K562 (cell line): Measurements from ENCODE around the gene HMGA1. TPM values are rescaled to one million over a fixed set of nuclear protein-coding genes. Genes with fewer than 3 reads are reported as not detected.

ENCODE experiments used
- ATAC-seq: fragments of 200-7000 bp; cut with Tn5 transposase; 3 replicates; pipeline ENCODE4 v1.9.1; 2020; ENCODE audit warnings: moderate library complexity
- BruUV-seq: library from RNA; stranded (reverse); fragments of 400-500 nt; replicated peaks from 2 replicates; lab custom pipeline; 2021; lab: Mats Ljungman, UMichigan
- CTCF ChIA-PET: fragments of 300-600 bp; formaldehyde crosslinking; extraction: SDS; loops from one replicate; lab custom pipeline; 2021; ENCODE audit warnings: low intra/inter-chr PET ratio; lab: Yijun Ruan, JAX
- POLR2A ChIA-PET: fragments of 300-600, 350-650 bp; sonication (Branson Sonifier 250); formaldehyde crosslinking; extraction: SDS; loops from one replicate; lab custom pipeline; 2021; ENCODE audit warnings: antibody characterized with exemption, inconsistent platforms; lab: Yijun Ruan, JAX
- DNase-seq, 4 experiments: peaks; one replicate each; pipeline versions ENCODE4 v3.0.0 to v3.0.0-alpha.2; 2011 to 2018; ENCODE audit warnings: low spot score in 3 of 4, mixed read lengths in 3 of 4; ENCODE audit errors: extremely low read depth in 1 of 4
- FAIRE-seq: peaks from 2 replicates; lab custom pipeline; 2011; peaks lifted over from hg19 to GRCh38; lab: Jason Lieb, UNC
- H2AFZ ChIP-seq: 2 replicates; pipeline ENCODE4 v1.6.0; 2011; ENCODE audit warnings: low read depth, low read length, control low read depth, inconsistent platforms
- H3K27ac ChIP-seq: fragments of 200-600 bp; 3 replicates; pipeline ENCODE4 v1.8.0; 2011; ENCODE audit warnings: low read depth, mild to moderate bottlenecking, control low read depth, inconsistent platforms, low read length, moderate library complexity, mixed read lengths; ENCODE audit errors: extremely low read depth
- H3K27me3 ChIP-seq, 2 experiments: fragments of 300-600 bp in 1 of 2; 2 replicates in 1 of 2; 3 replicates in 1 of 2; pipeline versions ENCODE4 v1.6.0 to v1.8.0; 2011; ENCODE audit warnings: inconsistent platforms in 2 of 2, low read length in 2 of 2, mild to moderate bottlenecking in 1 of 2, mixed read lengths in 1 of 2, moderate library complexity in 1 of 2; ENCODE audit not compliant: control insufficient read depth in 2 of 2, insufficient read depth in 2 of 2
- H3K36me3 ChIP-seq: fragments of 300-600 bp; 3 replicates; pipeline ENCODE4 v1.8.0; 2011; ENCODE audit warnings: mild to moderate bottlenecking, low read length, inconsistent platforms; ENCODE audit not compliant: control insufficient read depth, insufficient read depth
- H3K4me1 ChIP-seq, 2 experiments: fragments of 200-600 bp in 1 of 2; replicated peaks in 1 of 2; 2 replicates in 1 of 2; 3 replicates in 1 of 2; pipeline versions ENCODE4 v1.5.1 to v1.8.0; 2011; ENCODE audit warnings: inconsistent platforms in 2 of 2, low read length in 2 of 2, mild to moderate bottlenecking in 1 of 2, mixed read lengths in 1 of 2, moderate library complexity in 1 of 2; ENCODE audit not compliant: control insufficient read depth in 2 of 2, insufficient read depth in 2 of 2
- H3K4me2 ChIP-seq: 2 replicates; pipeline ENCODE4 v1.6.1; 2011; ENCODE audit warnings: low read length, control low read depth, inconsistent platforms, mixed read lengths; ENCODE audit not compliant: insufficient read depth
- H3K4me3 ChIP-seq: fragments of 200-600 bp; sonication (generic), shearing (Covaris generic); 2 replicates; pipeline ENCODE4 v1.5.1; 2016; ENCODE audit warnings: control low read depth, inconsistent platforms
- H3K79me2 ChIP-seq: fragments of 200-600 bp; 3 replicates; pipeline ENCODE4 v1.8.0; 2011; ENCODE audit warnings: low read length, inconsistent platforms; ENCODE audit not compliant: control insufficient read depth, insufficient read depth
- H3K9ac ChIP-seq, 2 experiments: 2 replicates each; pipeline versions ENCODE4 v1.6.0 to v1.6.1; 2011; ENCODE audit warnings: low read depth in 2 of 2, low read length in 2 of 2, control low read depth in 1 of 2, inconsistent platforms in 1 of 2, mild to moderate bottlenecking in 1 of 2, mixed read lengths in 1 of 2; ENCODE audit not compliant: insufficient read depth in 1 of 2
- H3K9me1 ChIP-seq: one replicate; pipeline ENCODE4 v1.6.0; 2011; ENCODE audit warnings: inconsistent platforms, mild to moderate bottlenecking, low read length, moderate library complexity; ENCODE audit not compliant: control insufficient read depth, insufficient read depth
- H3K9me3 ChIP-seq: replicated peaks from 2 replicates; pipeline ENCODE4 v1.5.1; 2011; ENCODE audit warnings: low read depth, low read length, inconsistent platforms; ENCODE audit not compliant: control insufficient read depth, insufficient read depth
- H4K20me1 ChIP-seq: replicated peaks from 2 replicates; pipeline ENCODE4 v1.6.1; 2011; ENCODE audit warnings: low read length, inconsistent platforms, mixed read lengths; ENCODE audit not compliant: control insufficient read depth, insufficient read depth
- HNRNPL ChIP-seq: fragments of 200-400 bp; formaldehyde crosslinking; IDR thresholded peaks from 2 replicates; pipeline ENCODE4 v1.6.1; 2017; ENCODE audit warnings: low read depth, mild to moderate bottlenecking, low read length
- MAFK ChIP-seq: IDR thresholded peaks from 2 replicates; pipeline ENCODE4 v1.6.1; 2011; ENCODE audit warnings: low read length, improper control_type of control experiment
- POLR2A ChIP-seq: fragments of 450-650 bp; conservative IDR thresholded peaks from 2 replicates; pipeline ENCODE4 v1.6.1; 2016
- POLR2B ChIP-seq: fragments of 450-650 bp; IDR thresholded peaks from 2 replicates; pipeline ENCODE4 v1.6.1; 2018; ENCODE audit warnings: low read depth; ENCODE audit not compliant: partially characterized antibody
- SUPT5H ChIP-seq: fragments of 450-650 bp; IDR thresholded peaks from 2 replicates; pipeline ENCODE4 v1.6.1; 2016
- WGBS: fragments of 100-300 bp; shearing (Covaris generic); methylation state at CpG from one replicate; pipeline ENCODE4 v1.1.6; 2016; ENCODE audit warnings: low coverage, mixed read lengths; ENCODE audit not compliant: insufficient coverage; ENCODE audit errors: missing lambda C conversion rate; 5-methylcytosine and 5-hydroxymethylcytosine counted together
- in situ Hi-C: fragments of 300-500 bp; cut with MboI; formaldehyde crosslinking; loops from 4 replicates; pipeline ENCODE4 v1.15.0; 2018; ENCODE audit warnings: inconsistent platforms, mixed read lengths
- intact Hi-C: fragments of 100-400 bp; cut with micrococcal nuclease; formaldehyde crosslinking; loops from 2 replicates; pipeline ENCODE4 v1.14.2; 2022
- polyA plus RNA-seq, 8 experiments: library from polyadenylated mRNA; depleted of rRNA in 4 of 8; stranded (reverse) in 5 of 8; unstranded in 3 of 8; fragments of >200 nt; fragmentation: Nextera tagmentation in 2 of 8; fragmentation: Illumina TruSeq in 1 of 8; extraction: Ambion mirVana in 2 of 8; extraction: Trizol in 1 of 8; gene quantifications; 2 replicates each; pipeline versions ENCODE4 v1.2.1 to v1.2.3, GENCODE V29; 2011 to 2014; ENCODE audit warnings: inconsistent platforms in 1 of 8, missing spikeins in 1 of 8
- total RNA-seq, 7 experiments: library from RNA; depleted of rRNA in 6 of 7; stranded (reverse); fragments of >200 nt in 6 of 7; fragmentation: Illumina TruSeq in 2 of 7; extraction: Trizol in 2 of 7; gene quantifications; 2 replicates each; pipeline versions ENCODE4 v1.2.1 to v1.2.3, GENCODE V29; 2011 to 2021; ENCODE audit warnings: low replicate concordance in 1 of 7
- TF ChIP-seq, protein P1 (sequence below): sonication (generic); formaldehyde crosslinking; IDR thresholded peaks from 2 replicates; pipeline ENCODE4 v1.8.0; 2022; ENCODE audit warnings: mild to moderate bottlenecking, missing genetic modification reagents, borderline replicate concordance

HMGA1 gene
- total and polyA plus RNA-seq, 9 of the 15 experiments (the other 6 are each of a cell fraction or from before 2014, with no cell fraction given) = 27.8 to 1,947 (median 594) TPM

DNA sequence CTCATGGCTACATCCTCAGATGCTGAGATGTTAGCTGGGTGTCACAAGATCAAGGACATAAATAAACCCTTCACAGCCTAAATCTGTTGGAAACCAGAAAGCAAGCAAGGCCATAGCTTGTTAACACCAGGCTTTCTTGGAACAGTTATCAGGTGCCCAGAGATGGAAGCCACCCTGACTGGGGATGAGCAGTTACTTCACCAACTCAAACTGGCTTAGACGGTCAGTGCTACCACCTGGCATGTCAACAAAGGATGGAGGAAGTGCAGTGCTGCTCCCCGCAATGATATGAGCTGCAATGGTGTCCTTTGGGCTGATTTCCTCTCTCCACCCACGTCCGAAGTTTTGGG, 41.1 kb downstream of the HMGA1 start (continued):
- TF ChIP-seq, protein P1, sequence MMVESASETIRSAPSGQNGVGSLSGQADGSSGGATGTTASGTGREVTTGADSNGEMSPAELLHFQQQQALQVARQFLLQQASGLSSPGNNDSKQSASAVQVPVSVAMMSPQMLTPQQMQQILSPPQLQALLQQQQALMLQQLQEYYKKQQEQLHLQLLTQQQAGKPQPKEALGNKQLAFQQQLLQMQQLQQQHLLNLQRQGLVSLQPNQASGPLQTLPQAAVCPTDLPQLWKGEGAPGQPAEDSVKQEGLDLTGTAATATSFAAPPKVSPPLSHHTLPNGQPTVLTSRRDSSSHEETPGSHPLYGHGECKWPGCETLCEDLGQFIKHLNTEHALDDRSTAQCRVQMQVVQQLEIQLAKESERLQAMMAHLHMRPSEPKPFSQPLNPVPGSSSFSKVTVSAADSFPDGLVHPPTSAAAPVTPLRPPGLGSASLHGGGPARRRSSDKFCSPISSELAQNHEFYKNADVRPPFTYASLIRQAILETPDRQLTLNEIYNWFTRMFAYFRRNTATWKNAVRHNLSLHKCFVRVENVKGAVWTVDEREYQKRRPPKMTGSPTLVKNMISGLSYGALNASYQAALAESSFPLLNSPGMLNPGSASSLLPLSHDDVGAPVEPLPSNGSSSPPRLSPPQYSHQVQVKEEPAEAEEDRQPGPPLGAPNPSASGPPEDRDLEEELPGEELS (CRISPR knock-in tag) = no peak

DNA sequence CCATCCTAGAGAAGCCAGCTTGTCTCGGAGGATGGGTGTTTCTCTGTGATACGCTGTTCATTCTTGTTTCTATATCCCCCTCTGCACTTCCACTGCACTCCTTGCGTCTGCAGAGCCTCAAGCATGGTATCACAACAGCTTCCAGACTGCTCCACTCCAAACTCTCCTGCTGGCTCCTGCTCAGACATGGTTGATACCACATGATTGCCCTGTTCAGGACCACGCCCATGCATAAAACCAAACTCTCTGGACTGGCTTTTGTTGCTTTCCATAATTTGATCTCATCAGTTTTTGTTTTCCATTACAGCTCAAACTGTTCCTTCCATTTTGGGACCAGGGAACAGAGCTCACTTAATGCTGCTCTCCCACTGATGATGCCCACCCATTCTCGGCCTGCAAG, 42.2 kb downstream of the HMGA1 start:
- no peaks in the 10 kb centered on the region for H3K27me3 ChIP-seq
- WGBS = 55% methylated on average over 5 of the region's 5 CpGs
- ChIA-PET POLR2A (interaction anchor here (0.8 to 2.0 kb wide), 3 partner anchors 10 to 136 kb away, joined by 3 to 5 read pairs (median 4); no protein-coding TSS in a partner anchor), CTCF (no interaction called here)
- H3K36me3 ChIP-seq = peaks cover 62% of the 10 kb centered on the region
- no peaks in the 10 kb centered on the region for H4K20me1 ChIP-seq
- no TSS peak for BruUV-seq
- no peaks in the 10 kb centered on the region for H3K9me3 ChIP-seq
- no peak for TF ChIP-seq MAFK
- TF ChIP-seq POLR2A = peak; percentile 49
- TF ChIP-seq POLR2B = peak; percentile 28
- TF ChIP-seq HNRNPL = no peak
- TF ChIP-seq SUPT5H = peak; percentile 43; the same call in 1 of the 2 replicates
- ATAC-seq (no peak), DNase-seq (no peak), FAIRE-seq (no peak)
- intact Hi-C loops = loop anchor here (10.0 kb wide), 1 partner anchor 116 kb away; the partner anchor contains the start of gene NUDT3
- no peak overlapping the region for H3K27ac ChIP-seq
- H2AFZ ChIP-seq = no peak overlapping the region
- no peak overlapping the region for H3K9ac ChIP-seq
- H3K4me3 ChIP-seq = no peak overlapping the region
- no peak overlapping the region for H3K4me2 ChIP-seq
- H3K9me1 ChIP-seq = no peaks in the 10 kb centered on the region
- in situ Hi-C loops = no loop called here
- peaks cover 24 to 79% of the 10 kb centered on the region in 2 experiments for H3K4me1 ChIP-seq
- peaks cover 7% of the 10 kb centered on the region; the same call in 2 of the 3 replicates for H3K79me2 ChIP-seq
